ENCODE measurements around the gene ZNF496.
"Not testable (repeated sequence)": the region's sequence is repeated elsewhere in the genome, so short reads cannot be mapped to it uniquely, and the experiment has no call there.

The ZNF496 gene

GRCh38 chr1:247291161-247291560, 40.5 kb downstream of the ZNF496 start:
- Histone ChIP-seq H3K9me3 (ENCODE audit: control insufficient read depth, insufficient read depth, low read depth, low read length) (peaks cover 7% of the 10 kb centered on the region), H3K4me1 (ENCODE audit: control insufficient read depth, insufficient read depth, low read length) (peaks cover 54% of the 10 kb centered on the region), H3K4me3 (ENCODE audit: low read depth, low read length) (no peak overlapping the region), H3K27me3 (ENCODE audit: control insufficient read depth, insufficient read depth, low read length) (no peaks in the 10 kb centered on the region), H3K36me3 (ENCODE audit: control insufficient read depth, insufficient read depth, low read length) (no peaks in the 10 kb centered on the region), H3K27ac (ENCODE audit: low read depth, low read length) (no peak overlapping the region), H3K9ac (ENCODE audit: low read length) (no peak overlapping the region)

- peaks cover 13% of the 10 kb centered on the region for H3K9me3 ChIP-seq (ENCODE audit: control insufficient read depth, insufficient read depth, low read depth, low read length)
Observed at GRCh38 chr1:247290576-247290975, 41.1 kb downstream of the ZNF496 start.

GRCh38 chr1:247289274-247289892, 42.3 kb downstream of the ZNF496 start:
- H3K27ac ChIP-seq (ENCODE audit: low read depth, low read length); H3K36me3 ChIP-seq (ENCODE audit: control insufficient read depth, insufficient read depth, low read length); H3K27me3 ChIP-seq (ENCODE audit: control insufficient read depth, insufficient read depth, low read length); H3K9ac ChIP-seq (ENCODE audit: low read length); H3K4me3 ChIP-seq (ENCODE audit: low read depth, low read length): not testable (repeated sequence)
- peaks cover 13% of the 10 kb centered on the region for H3K9me3 ChIP-seq (ENCODE audit: control insufficient read depth, insufficient read depth, low read depth, low read length)
- H3K4me1 ChIP-seq (ENCODE audit: control insufficient read depth, insufficient read depth, low read length): peaks cover 37% of the 10 kb centered on the region

More at GRCh38 chr1:247290576-247290975, 41.1 kb downstream of the ZNF496 start:
- Histone ChIP-seq H3K4me3 (ENCODE audit: low read depth, low read length) (no peak overlapping the region), H3K4me1 (ENCODE audit: control insufficient read depth, insufficient read depth, low read length) (peaks cover 48% of the 10 kb centered on the region), H3K36me3 (ENCODE audit: control insufficient read depth, insufficient read depth, low read length) (no peaks in the 10 kb centered on the region), H3K27me3 (ENCODE audit: control insufficient read depth, insufficient read depth, low read length) (no peaks in the 10 kb centered on the region), H3K27ac (ENCODE audit: low read depth, low read length) (no peak overlapping the region), H3K9ac (ENCODE audit: low read length) (no peak overlapping the region)

- Histone ChIP-seq H3K27ac (ENCODE audit: low read depth, low read length) (no peak overlapping the region), H3K9ac (ENCODE audit: low read length) (no peak overlapping the region), H3K4me1 (ENCODE audit: control insufficient read depth, insufficient read depth, low read length) (peaks cover 28% of the 10 kb centered on the region), H3K9me3 (ENCODE audit: control insufficient read depth, insufficient read depth, low read depth, low read length) (peaks cover 13% of the 10 kb centered on the region), H3K36me3 (ENCODE audit: control insufficient read depth, insufficient read depth, low read length) (no peaks in the 10 kb centered on the region), H3K4me3 (ENCODE audit: low read depth, low read length) (no peak overlapping the region), H3K27me3 (ENCODE audit: control insufficient read depth, insufficient read depth, low read length) (no peaks in the 10 kb centered on the region)
Observed at GRCh38 chr1:247288341-247288740, 43.3 kb downstream of the ZNF496 start.

- Histone ChIP-seq H3K36me3 (ENCODE audit: control insufficient read depth, insufficient read depth, low read length) (no peaks in the 10 kb centered on the region), H3K27me3 (ENCODE audit: control insufficient read depth, insufficient read depth, low read length) (no peaks in the 10 kb centered on the region), H3K4me1 (ENCODE audit: control insufficient read depth, insufficient read depth, low read length) (peaks cover 20% of the 10 kb centered on the region), H3K9me3 (ENCODE audit: control insufficient read depth, insufficient read depth, low read depth, low read length) (peaks cover 13% of the 10 kb centered on the region), H3K4me3 (ENCODE audit: low read depth, low read length) (no peak overlapping the region), H3K27ac (ENCODE audit: low read depth, low read length) (no peak overlapping the region), H3K9ac (ENCODE audit: low read length) (no peak overlapping the region)
Observed at GRCh38 chr1:247287460-247287859, 44.2 kb downstream of the ZNF496 start.

GRCh38 chr1:247286134-247286670, 45.5 kb downstream of the ZNF496 start:
- H3K9ac ChIP-seq (ENCODE audit: low read length): no peak overlapping the region
- peaks cover 13% of the 10 kb centered on the region for H3K9me3 ChIP-seq (ENCODE audit: control insufficient read depth, insufficient read depth, low read depth, low read length)
- H3K4me1 ChIP-seq (ENCODE audit: control insufficient read depth, insufficient read depth, low read length): peaks cover 17% of the 10 kb centered on the region
- H3K4me3 ChIP-seq (ENCODE audit: low read depth, low read length): no peak overlapping the region
- no peaks in the 10 kb centered on the region for H3K27me3 ChIP-seq (ENCODE audit: control insufficient read depth, insufficient read depth, low read length)
- H3K27ac ChIP-seq (ENCODE audit: low read depth, low read length): no peak overlapping the region
- H3K36me3 ChIP-seq (ENCODE audit: control insufficient read depth, insufficient read depth, low read length): no peaks in the 10 kb centered on the region

GRCh38 chr1:247281001-247281574, 50.6 kb downstream of the ZNF496 start:
- Histone ChIP-seq H3K36me3 (ENCODE audit: control insufficient read depth, insufficient read depth, low read length) (no peaks in the 10 kb centered on the region), H3K9ac (ENCODE audit: low read length) (no peak overlapping the region), H3K9me3 (ENCODE audit: control insufficient read depth, insufficient read depth, low read depth, low read length) (peaks cover 5% of the 10 kb centered on the region; the same call in 1 of the 2 replicates), H3K4me1 (ENCODE audit: control insufficient read depth, insufficient read depth, low read length) (peaks cover 11% of the 10 kb centered on the region), H3K27me3 (ENCODE audit: control insufficient read depth, insufficient read depth, low read length) (no peaks in the 10 kb centered on the region), H3K27ac (ENCODE audit: low read depth, low read length) (0 out of 2 replicates have a peak overlapping the region, but pooled peaks have one; percentile 12), H3K4me3 (ENCODE audit: low read depth, low read length) (no peak overlapping the region)

GRCh38 chr1:247277191-247277590, 54.5 kb downstream of the ZNF496 start:
- no peak overlapping the region for H3K4me3 ChIP-seq (ENCODE audit: low read depth, low read length)
- H3K4me1 ChIP-seq (ENCODE audit: control insufficient read depth, insufficient read depth, low read length): peaks cover 18% of the 10 kb centered on the region
- no peak overlapping the region for H3K27ac ChIP-seq (ENCODE audit: low read depth, low read length)
- H3K36me3 ChIP-seq (ENCODE audit: control insufficient read depth, insufficient read depth, low read length): no peaks in the 10 kb centered on the region
- no peaks in the 10 kb centered on the region for H3K27me3 ChIP-seq (ENCODE audit: control insufficient read depth, insufficient read depth, low read length)
- no peak overlapping the region for H3K9ac ChIP-seq (ENCODE audit: low read length)
- no peaks in the 10 kb centered on the region; the same call in 1 of the 2 replicates for H3K9me3 ChIP-seq (ENCODE audit: control insufficient read depth, insufficient read depth, low read depth, low read length)

GRCh38 chr1:247274605-247275256, 56.9 kb downstream of the ZNF496 start:
- H3K27ac ChIP-seq (ENCODE audit: low read depth, low read length): no peak overlapping the region
- H3K9ac ChIP-seq (ENCODE audit: low read length): no peak overlapping the region

GRCh38 chr1:247273013-247273412, 58.7 kb downstream of the ZNF496 start:
- Histone ChIP-seq H3K27ac (ENCODE audit: low read depth, low read length) (no peak overlapping the region), H3K36me3 (ENCODE audit: control insufficient read depth, insufficient read depth, low read length) (no peaks in the 10 kb centered on the region), H3K27me3 (ENCODE audit: control insufficient read depth, insufficient read depth, low read length) (no peaks in the 10 kb centered on the region), H3K4me1 (ENCODE audit: control insufficient read depth, insufficient read depth, low read length) (peaks cover 7% of the 10 kb centered on the region; the same call in 1 of the 2 replicates), H3K4me3 (ENCODE audit: low read depth, low read length) (no peak overlapping the region), H3K9me3 (ENCODE audit: control insufficient read depth, insufficient read depth, low read depth, low read length) (peaks cover 20% of the 10 kb centered on the region), H3K9ac (ENCODE audit: low read length) (no peak overlapping the region)

More at GRCh38 chr1:247274605-247275256, 56.9 kb downstream of the ZNF496 start:
- no peak overlapping the region for H3K4me3 ChIP-seq (ENCODE audit: low read depth, low read length)
- no peaks in the 10 kb centered on the region for H3K27me3 ChIP-seq (ENCODE audit: control insufficient read depth, insufficient read depth, low read length)
- H3K36me3 ChIP-seq (ENCODE audit: control insufficient read depth, insufficient read depth, low read length): no peaks in the 10 kb centered on the region
- peaks cover 7% of the 10 kb centered on the region; the same call in 1 of the 2 replicates for H3K4me1 ChIP-seq (ENCODE audit: control insufficient read depth, insufficient read depth, low read length)
- H3K9me3 ChIP-seq (ENCODE audit: control insufficient read depth, insufficient read depth, low read depth, low read length): peaks cover 15% of the 10 kb centered on the region

GRCh38 chr1:247270003-247270402, 61.7 kb downstream of the ZNF496 start:
- H3K27me3 ChIP-seq (ENCODE audit: control insufficient read depth, insufficient read depth, low read length): no peaks in the 10 kb centered on the region
- H3K4me3 ChIP-seq (ENCODE audit: low read depth, low read length): no peak overlapping the region
- peaks cover 7% of the 10 kb centered on the region; the same call in 1 of the 2 replicates for H3K4me1 ChIP-seq (ENCODE audit: control insufficient read depth, insufficient read depth, low read length)
- H3K36me3 ChIP-seq (ENCODE audit: control insufficient read depth, insufficient read depth, low read length): no peaks in the 10 kb centered on the region
- no peak overlapping the region for H3K27ac ChIP-seq (ENCODE audit: low read depth, low read length)
- H3K9ac ChIP-seq (ENCODE audit: low read length): no peak overlapping the region
- peaks cover 20% of the 10 kb centered on the region for H3K9me3 ChIP-seq (ENCODE audit: control insufficient read depth, insufficient read depth, low read depth, low read length)
